GM13977 (cell line): Measurements from ENCODE around the gene TBL1X.

Experiments
- DNase-seq: peaks from one replicate; pipeline ENCODE4 v3.0.0; 2012; ENCODE audit warnings: low spot score
- CTCF ChIP-seq: IDR thresholded peaks from 2 replicates; pipeline ENCODE4 v1.5.1; 2012; ENCODE audit warnings: mild to moderate bottlenecking, control low read depth; ENCODE audit not compliant: insufficient read depth; ENCODE audit errors: extremely low read depth, missing control alignments
- in situ Hi-C: fragments of 300-500 bp; cut with MboI; formaldehyde crosslinking; loops from one replicate; pipeline ENCODE4 v1.12.0; 2022; ENCODE audit warnings: low sequenced_read_pairs, low pct_unique_long_range_greater_than_20kb, mixed read lengths, inconsistent platforms; ENCODE audit not compliant: unreplicated experiment

The TBL1X gene

DNA sequence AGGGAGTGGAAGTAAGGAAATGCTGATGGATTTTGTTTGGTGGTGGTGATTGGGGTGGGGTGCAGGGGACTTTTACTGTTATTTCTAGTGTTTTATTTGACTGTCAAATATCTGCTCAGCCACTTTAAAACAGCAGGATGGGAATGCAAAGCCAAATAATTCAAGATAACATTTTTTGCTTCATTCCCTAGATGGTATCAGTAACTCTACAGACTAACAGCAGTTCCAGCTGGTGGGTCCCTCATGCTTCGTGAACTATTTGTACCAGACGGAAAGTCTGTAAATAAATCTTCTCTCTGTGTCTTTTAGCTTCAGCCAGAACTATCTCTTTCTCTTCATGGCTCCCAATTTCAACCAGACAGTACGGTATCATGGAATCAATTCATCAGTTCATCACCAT, 273.3 kb downstream of the TBL1X start:
- in situ Hi-C loops: no loop called here
- TF ChIP-seq CTCF: no peak
- DNase-seq: no peak

- TF ChIP-seq CTCF: no peak
- in situ Hi-C loops: no loop called here
Observed at GRCh38 chrX:9739130-9739529, 274.3 kb downstream of the TBL1X start.

GRCh38 chrX:9745417-9746115, 280.7 kb downstream of the TBL1X start:
- DNase-seq: no peak
- no peak for TF ChIP-seq CTCF
- in situ Hi-C loops: no loop called here

More at GRCh38 chrX:9739130-9739529, 274.3 kb downstream of the TBL1X start:
- DNase-seq: no peak

GRCh38 chrX:9746148-9746888, 281.5 kb downstream of the TBL1X start:
- in situ Hi-C loops: no loop called here
- no peak for TF ChIP-seq CTCF
- no peak for DNase-seq

- TF ChIP-seq CTCF: no peak
- in situ Hi-C loops: no loop called here
- DNase-seq: no peak
Observed at GRCh38 chrX:9747644-9748043, 282.8 kb downstream of the TBL1X start.

DNA sequence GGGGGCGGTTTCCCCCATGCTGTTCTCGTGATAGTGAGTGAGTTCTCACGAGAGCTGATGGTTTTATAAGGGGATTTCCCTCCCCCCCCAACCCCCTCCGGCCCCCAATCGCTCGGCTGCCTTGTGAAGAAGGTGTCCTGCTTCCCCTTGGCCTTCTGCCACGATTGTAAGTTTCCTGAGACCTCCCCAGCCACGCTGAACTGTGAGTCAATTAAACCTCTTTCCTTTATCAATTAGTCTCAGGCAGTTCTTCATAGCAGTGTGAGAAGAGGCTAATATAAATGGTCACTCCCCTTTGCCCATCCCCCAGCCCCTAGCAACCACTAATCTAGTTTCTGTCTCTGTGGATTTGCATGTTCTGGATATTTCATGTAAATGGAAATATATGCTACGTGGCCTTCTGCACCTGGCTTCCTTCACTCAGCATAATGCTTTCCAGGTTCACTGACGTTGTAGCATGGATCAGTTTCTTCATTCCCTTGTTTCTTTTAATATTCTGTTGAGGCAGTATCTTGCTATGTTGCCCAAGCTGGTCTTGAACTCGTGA, 284.4 kb downstream of the TBL1X start:
- no peak for DNase-seq
- TF ChIP-seq CTCF: no peak
- in situ Hi-C loops: no loop called here
